NB4 (cell line): Measurements from ENCODE around the gene TCP11L2.
"Not testable (repeated sequence)": the region's sequence is repeated elsewhere in the genome, so short reads cannot be mapped to it uniquely, and the experiment has no call there.

Experiments used
- DNase-seq: peaks from one replicate; pipeline ENCODE4 v3.0.0; 2010; ENCODE audit warnings: low read depth
- H3K4me3 ChIP-seq: one replicate; pipeline ENCODE4 v1.5.1; 2011; ENCODE audit warnings: mild to moderate bottlenecking, low read depth, low read length, moderate library complexity
- MYC ChIP-seq: IDR thresholded peaks from 2 replicates; pipeline ENCODE4 v1.6.1; 2011; ENCODE audit warnings: low read depth, low read length
- POLR2A ChIP-seq: IDR thresholded peaks from 2 replicates; pipeline ENCODE4 v1.6.1; 2011; ENCODE audit warnings: mild to moderate bottlenecking; ENCODE audit not compliant: insufficient read length; ENCODE audit errors: extremely low read depth
- TF ChIP-seq, protein P1 (sequence below): IDR thresholded peaks from one replicate; pipeline ENCODE4 v1.5.1; 2012; ENCODE audit warnings: low read depth, low read length
- TF ChIP-seq, protein P2 (sequence below): IDR thresholded peaks from 2 replicates; pipeline ENCODE4 v1.6.1; 2011; ENCODE audit warnings: low read depth, low read length

The TCP11L2 gene

DNA sequence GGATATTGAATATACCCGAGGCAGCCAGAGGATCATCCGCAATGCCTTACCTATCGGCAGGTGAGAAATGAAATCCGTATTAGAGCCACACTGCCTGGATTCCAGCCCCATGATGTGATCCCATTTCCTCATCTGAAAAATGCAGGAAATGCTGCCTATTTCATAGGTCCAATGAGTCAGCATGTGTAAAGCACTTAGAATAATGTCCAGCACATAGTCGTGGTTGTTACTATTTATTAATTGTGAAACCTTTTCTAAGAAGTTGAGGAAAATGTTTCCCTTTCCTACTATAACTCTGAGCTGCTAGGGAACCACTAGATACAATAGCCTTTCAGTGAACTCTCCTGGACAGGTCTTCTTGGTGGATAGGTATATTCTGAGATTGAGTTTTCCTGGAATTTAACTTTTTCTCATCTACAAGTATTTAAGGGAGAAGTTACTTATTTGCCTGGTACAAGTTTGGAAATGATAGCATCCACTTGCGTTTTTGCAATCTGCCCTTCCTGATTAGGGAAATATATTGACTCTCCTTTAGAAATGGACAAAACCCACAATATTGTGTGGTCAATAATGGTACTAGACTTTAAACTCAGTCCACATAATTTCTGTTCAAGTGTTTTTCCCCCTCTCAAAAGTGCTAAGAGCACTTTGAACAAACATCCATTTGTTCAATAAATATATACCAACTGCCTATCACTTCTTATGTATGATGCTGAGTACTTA lies 67.3 kb downstream of the TCP11L2 start:
- DNase-seq = no peak
- TF ChIP-seq, protein P1, sequence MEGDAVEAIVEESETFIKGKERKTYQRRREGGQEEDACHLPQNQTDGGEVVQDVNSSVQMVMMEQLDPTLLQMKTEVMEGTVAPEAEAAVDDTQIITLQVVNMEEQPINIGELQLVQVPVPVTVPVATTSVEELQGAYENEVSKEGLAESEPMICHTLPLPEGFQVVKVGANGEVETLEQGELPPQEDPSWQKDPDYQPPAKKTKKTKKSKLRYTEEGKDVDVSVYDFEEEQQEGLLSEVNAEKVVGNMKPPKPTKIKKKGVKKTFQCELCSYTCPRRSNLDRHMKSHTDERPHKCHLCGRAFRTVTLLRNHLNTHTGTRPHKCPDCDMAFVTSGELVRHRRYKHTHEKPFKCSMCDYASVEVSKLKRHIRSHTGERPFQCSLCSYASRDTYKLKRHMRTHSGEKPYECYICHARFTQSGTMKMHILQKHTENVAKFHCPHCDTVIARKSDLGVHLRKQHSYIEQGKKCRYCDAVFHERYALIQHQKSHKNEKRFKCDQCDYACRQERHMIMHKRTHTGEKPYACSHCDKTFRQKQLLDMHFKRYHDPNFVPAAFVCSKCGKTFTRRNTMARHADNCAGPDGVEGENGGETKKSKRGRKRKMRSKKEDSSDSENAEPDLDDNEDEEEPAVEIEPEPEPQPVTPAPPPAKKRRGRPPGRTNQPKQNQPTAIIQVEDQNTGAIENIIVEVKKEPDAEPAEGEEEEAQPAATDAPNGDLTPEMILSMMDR = no peak
- no peak for TF ChIP-seq MYC
- TF ChIP-seq POLR2A = no peak
- TF ChIP-seq, protein P2, sequence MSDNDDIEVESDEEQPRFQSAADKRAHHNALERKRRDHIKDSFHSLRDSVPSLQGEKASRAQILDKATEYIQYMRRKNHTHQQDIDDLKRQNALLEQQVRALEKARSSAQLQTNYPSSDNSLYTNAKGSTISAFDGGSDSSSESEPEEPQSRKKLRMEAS = no peak
- H3K4me3 ChIP-seq = no peak overlapping the region

DNA sequence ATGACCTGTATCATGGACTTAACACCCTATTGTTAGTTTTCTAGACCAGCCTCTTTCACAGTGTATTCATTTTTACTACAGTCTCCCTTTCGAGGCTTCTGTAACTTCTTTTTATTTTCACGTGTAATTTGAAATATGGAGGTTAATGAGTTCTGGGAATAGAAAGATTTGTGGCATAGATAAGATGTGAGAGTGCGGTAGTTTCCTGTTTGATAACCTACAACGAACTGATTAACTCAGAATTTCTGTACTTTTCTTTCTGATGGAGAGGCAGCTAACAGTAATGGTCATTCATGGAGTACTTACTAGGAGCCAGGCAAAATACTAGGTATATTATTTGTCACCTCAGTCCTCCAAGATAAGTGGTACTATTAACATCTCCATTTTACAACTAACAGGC lies 76.3 kb downstream of the TCP11L2 start:
- TF ChIP-seq, protein P2 = no peak
- TF ChIP-seq POLR2A = no peak
- TF ChIP-seq, protein P1 = no peak
- no peak for TF ChIP-seq MYC
- DNase-seq = no peak
- no peak overlapping the region for H3K4me3 ChIP-seq

DNA sequence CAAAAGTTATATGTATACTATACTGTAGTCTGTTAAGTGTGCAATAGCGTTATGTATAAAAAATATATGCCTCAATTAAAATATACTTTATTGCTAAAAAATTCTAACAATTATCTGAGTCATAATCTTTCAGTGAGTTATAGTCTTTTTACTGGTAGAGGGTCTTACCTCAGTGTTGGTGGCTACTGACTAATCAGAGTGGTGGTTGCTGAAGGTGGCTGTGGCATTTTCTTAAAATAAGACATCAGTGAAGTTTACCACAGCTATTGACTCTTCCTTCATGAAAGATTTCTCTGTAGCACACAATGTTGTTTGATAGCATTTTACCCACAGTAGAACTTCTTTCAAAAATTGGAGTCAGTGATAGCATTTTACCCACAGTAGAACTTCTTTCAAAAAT lies 78.4 kb downstream of the TCP11L2 start:
- DNase-seq = no peak
- no peak overlapping the region for H3K4me3 ChIP-seq
- TF ChIP-seq POLR2A (no peak), MYC (no peak)
- TF ChIP-seq, protein P2 = no peak
- TF ChIP-seq, protein P1 = no peak

DNA sequence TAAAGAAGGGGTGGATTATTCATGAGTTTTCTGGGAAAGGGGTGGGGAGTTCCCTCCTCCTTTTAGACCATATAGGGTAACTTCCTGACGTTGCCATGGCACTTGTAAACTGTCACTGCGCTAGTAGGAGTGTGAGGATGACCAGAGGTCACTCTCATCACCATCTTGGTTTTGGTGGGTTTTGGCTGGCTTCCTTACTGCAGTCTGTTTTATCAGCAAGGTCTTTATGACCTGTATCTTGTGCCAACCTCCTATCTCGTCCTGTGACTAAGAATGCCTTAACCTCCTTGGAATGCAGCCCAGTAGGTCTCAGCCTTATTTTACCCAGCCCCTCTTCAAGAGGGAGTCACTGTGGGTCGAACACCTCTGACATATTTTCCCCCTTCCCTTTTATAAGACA lies 79.3 kb downstream of the TCP11L2 start:
- H3K4me3 ChIP-seq, DNase-seq: not testable (repeated sequence)

DNA sequence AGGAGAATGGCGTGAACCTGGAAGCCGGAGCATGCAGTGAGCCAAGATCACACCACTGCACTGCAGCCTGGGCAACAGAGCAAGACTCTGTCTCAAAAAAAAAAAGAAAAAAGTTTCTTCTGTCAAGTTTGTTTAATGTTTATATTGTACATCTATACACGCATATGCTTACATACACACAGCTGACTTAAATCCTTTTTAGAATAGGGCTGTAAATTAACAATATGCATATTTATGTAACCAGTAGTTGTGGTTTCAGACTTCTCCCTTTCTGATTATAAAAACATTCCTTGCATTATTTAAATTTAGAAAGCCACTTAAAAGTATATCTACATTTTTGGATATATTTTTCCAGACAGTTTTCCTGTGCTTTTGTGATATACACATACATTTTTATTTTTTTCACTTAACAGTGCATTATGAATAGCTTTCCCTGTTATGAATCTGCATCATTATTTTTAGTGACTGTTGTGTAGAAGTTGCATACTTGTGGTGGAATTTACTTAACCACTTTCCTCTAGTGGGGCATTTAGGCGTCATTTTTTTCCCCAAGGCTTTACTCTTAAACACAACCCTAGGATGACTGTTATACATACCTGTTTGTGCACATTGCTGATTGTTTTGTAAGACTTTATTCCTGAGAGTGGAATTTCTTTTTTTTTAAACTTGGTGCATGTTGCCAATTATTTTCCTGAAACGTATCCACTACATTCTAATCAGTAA lies 84.4 kb downstream of the TCP11L2 start:
- no peak overlapping the region for H3K4me3 ChIP-seq
- no peak for DNase-seq
- TF ChIP-seq MYC (no peak), POLR2A (no peak)
- TF ChIP-seq, protein P1 = no peak

DNA sequence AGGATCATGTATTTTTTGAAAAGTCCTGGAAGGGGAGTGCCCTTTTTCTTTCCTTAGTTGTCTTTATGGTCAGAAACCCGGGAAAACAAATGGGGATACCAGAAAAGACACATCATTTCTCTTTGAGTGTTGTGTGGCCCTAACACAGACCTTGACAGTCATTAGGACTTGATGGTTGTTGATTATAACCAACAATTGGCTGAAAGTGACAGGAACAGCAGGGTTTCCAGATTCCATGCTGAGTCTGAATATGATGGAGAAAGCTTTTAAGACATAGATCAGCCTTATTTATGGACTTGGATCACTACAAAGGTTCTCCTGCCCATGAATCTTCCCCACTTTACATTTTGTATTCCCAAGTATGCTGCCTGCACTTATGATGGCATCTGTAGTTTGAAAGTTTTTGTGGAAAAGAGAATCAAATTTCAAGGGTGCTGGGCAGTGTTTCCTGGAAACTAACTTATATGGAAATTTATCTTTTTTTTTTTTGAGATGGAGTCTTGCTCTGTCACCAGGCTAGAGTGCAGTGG lies 85.4 kb downstream of the TCP11L2 start:
- TF ChIP-seq POLR2A = no peak
- TF ChIP-seq, protein P2 = no peak
- TF ChIP-seq, protein P1 = no peak
- no peak for TF ChIP-seq MYC
- DNase-seq = no peak
- no peak overlapping the region for H3K4me3 ChIP-seq
